GM21717 (cell line): ENCODE results near the gene USP9X.
A peak's percentile ranks its signal among the peaks of the same experiment; 100 is the strongest.
"Not testable (repeated sequence)": the region's sequence is repeated elsewhere in the genome, so short reads cannot be mapped to it uniquely, and the experiment has no call there.

Experiments
- ATAC-seq: cut with Tn5 transposase; IDR thresholded peaks from one replicate; pipeline ENCODE4 v1.9.1; 2021; ENCODE audit warnings: mild to moderate bottlenecking, moderate library complexity; ENCODE audit not compliant: unreplicated experiment

USP9X gene

GRCh38 chrX:41085878-41086626 lies 807 bp downstream of the USP9X start:
- ATAC-seq = peak; percentile 10

GRCh38 chrX:41086627-41086932 lies 1.3 kb downstream of the USP9X start:
- no peak for ATAC-seq

GRCh38 chrX:41087201-41087600 lies 2.0 kb downstream of the USP9X start:
- no peak for ATAC-seq

- ATAC-seq = no peak
Observed at GRCh38 chrX:41090568-41091238, 5.5 kb downstream of the USP9X start.

- ATAC-seq = no peak
Observed at GRCh38 chrX:41092776-41093175, 7.5 kb downstream of the USP9X start.

DNA sequence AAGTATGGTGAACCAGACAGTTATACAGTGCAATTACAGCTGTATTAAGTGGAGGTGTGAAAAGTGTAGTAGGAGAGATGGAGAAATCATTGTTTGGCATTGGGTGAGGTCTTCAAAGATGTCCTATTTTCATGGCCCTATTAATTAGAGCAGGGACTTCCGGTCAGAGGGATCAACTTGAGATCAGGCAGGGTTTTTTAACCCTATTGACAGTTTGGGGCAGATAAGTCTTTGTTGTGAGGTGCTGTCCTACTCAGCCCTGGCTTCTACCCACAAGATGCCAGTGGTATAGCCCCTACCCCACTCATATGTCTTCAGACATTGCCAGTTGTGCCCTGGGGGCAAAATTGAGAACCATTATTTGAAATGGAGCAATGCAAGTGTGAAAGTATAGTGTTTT lies 9.9 kb downstream of the USP9X start:
- ATAC-seq = no peak

DNA sequence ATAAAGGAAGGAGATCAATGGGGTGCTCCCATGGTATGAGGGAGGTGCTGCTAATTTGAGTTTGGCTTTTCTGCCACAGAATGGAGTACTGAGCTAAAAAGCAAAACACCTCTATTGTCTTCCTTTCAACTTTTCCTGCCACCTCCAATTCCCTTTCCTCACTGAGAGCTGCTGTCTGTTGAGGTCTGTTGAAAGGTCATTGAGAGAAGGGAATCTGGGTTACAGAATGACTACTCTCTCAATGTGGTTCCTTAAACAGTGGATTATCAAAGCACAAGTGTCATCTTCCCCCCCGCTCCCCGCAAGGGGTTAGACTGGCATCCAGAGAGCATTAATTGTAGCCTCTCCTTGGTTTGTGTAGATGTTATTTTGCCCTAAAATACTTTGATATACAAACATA lies 10.7 kb downstream of the USP9X start:
- ATAC-seq = no peak

GRCh38 chrX:41096339-41096955 lies 11.2 kb downstream of the USP9X start:
- no peak for ATAC-seq

DNA sequence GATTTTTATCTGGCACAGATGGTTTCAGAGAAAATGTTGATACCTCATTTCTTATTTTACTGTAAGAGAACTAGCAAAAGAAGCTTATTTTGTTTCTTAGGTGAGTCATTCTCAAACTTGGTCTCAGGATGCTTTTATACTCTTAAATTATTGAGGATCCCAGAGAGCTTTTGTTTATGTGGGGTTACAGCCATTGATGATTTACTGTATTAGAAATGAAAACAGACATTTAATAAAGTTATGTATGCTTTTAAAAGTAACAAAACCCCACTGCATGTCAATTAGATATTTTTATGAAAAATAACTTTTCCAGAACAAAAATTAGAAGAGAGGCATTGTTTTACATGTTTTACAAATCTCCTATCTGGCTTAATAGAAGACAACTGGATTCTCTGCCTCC lies 12.1 kb downstream of the USP9X start:
- no peak for ATAC-seq

- no peak for ATAC-seq
Observed at GRCh38 chrX:41100200-41100599, 15.0 kb downstream of the USP9X start.

DNA sequence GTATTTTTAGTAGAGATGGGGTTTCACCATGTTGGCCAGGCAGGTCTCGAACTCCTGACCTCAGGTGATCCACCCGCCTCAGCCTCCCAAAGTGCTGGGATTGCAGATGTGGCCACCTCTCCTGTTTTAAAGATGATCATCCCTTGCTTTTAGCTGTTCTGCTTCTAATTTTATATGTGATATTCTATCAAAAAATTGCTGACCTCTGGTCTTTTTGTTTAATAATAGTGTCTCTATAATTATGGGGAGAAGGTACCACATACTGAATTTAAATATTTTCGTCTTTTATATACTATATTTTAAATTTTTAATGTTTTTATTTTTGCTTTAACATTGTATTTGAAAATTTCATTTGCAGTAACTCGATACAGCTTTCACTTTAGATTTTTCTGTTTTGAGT lies 15.6 kb downstream of the USP9X start:
- no peak for ATAC-seq

DNA sequence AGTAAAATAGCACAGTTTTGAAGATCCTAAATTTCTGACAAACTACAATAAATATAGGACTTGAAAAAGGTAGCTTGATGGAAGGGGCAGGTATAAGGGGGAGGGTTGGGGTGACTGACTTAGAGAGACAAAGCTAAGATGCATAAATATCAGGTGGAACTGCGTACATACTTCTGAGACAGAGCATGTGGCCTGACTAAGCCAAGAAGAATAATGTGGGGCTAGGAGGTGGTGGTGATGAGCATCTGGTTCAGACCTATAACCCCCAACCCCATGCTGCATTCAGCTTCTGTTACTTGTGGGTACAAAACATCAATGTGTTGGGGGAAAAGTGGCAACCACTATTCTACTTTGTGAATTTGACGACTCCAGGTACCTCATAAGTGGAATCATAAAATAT lies 19.8 kb downstream of the USP9X start:
- no peak for ATAC-seq

GRCh38 chrX:41106257-41106656 lies 21.0 kb downstream of the USP9X start:
- ATAC-seq = not testable (repeated sequence)

DNA sequence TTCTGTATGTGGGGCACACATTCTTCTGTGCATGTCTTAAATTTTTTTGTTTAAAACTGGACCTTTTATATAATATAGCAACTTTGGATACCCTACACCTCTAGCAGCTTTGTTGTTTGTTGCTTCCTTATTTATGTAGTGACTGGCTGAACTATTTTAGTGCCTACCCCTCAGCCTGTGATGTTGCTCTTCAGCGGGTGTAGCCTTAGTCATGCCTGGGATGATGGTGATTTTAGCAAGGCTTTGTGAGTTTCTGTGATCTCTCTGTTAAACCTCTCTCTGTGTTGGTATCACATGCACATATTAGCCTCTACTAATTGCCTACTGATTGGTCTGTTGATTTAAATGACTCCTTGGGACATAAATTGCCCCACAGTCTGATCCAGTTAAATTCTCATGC lies 22.8 kb downstream of the USP9X start:
- no peak for ATAC-seq

- no peak for ATAC-seq
Observed at GRCh38 chrX:41108463-41109205, 23.4 kb downstream of the USP9X start.

DNA sequence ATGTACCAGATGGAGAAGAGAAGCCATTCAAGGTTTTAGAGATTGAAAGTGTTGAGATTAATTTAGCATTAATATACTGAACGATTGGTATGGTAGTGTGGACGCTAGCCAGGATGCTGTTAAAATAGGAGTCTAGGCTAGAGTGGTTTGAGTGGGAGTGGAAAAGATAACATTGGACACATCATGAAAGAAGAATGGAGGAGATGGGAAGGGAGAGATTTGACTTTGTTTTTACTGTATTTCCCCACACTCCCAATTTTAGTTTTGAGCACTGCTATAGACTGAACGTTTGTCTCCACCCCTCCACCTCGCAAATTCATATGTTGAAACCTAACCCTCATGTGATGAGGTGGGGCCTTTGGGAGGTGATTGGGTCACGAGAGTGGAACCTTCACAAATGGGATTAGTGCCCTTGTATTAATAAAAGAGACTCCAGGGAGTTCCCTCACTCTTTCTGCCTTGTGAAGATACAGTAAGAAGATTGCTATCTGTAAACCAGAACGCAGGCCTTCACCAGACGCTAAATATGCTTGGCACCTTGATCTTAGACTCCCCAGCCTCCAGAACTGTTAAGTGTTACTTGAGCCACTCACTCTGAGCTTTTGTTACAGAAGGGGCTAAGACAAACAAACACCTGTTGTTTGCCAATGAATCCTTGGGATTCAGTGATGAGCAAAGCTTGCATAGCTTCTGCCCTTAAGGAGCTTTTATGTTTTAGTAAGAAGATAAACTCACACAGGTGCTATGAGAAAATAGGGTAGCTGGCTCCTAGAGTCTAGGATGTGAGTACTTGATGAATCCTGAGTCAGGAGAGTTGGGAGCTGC lies 25.8 kb downstream of the USP9X start:
- no peak for ATAC-seq

GRCh38 chrX:41115104-41115425 lies 29.8 kb downstream of the USP9X start:
- ATAC-seq = not testable (repeated sequence)

- ATAC-seq = peak; percentile 68
Observed at GRCh38 chrX:41116948-41117347, 31.7 kb downstream of the USP9X start.

- ATAC-seq = no peak
Observed at GRCh38 chrX:41118156-41118555, 32.9 kb downstream of the USP9X start.

GRCh38 chrX:41119803-41120202 lies 34.6 kb downstream of the USP9X start:
- no peak for ATAC-seq

DNA sequence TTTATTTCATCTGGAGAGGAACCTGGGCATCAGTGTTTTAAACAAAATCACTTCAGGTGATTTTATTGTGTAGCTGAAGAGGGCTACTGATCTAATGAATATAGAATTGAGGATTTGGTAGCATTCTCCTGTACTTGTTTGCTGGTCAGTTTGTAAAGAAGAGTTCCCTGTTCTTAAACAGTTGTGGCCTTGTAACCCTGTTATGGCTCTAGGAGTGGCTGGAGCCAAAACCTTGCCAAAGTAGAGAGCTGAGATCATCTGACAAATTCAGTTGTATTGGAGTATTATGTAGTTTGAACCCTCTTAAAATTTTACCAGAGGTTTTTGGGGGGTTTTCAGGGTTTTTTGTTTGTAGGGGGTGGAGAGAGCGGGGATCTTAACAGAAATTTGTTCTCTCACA lies 36.5 kb downstream of the USP9X start:
- no peak for ATAC-seq
